Measurements from ENCODE around the gene C3orf22.

C3orf22 gene

GRCh38 chr3:126512916-126513650 is 45.6 kb downstream of the C3orf22 start:
- DNase-seq (ENCODE audit: low read depth): no peak

- no peak for DNase-seq (ENCODE audit: low read depth)
Measured at GRCh38 chr3:126512026-126512425, 46.7 kb downstream of the C3orf22 start.

- DNase-seq (ENCODE audit: low read depth): no peak
Measured at GRCh38 chr3:126511291-126511690, 47.4 kb downstream of the C3orf22 start.

- DNase-seq (ENCODE audit: low read depth): no peak
Measured at GRCh38 chr3:126510308-126510910, 48.3 kb downstream of the C3orf22 start.

- no peak for DNase-seq (ENCODE audit: low read depth)
Measured at GRCh38 chr3:126509597-126510307, 49.0 kb downstream of the C3orf22 start.

GRCh38 chr3:126508564-126508964 is 50.2 kb downstream of the C3orf22 start:
- no peak for DNase-seq (ENCODE audit: low read depth)

- DNase-seq (ENCODE audit: low read depth): no peak
Measured at GRCh38 chr3:126507886-126508285, 50.8 kb downstream of the C3orf22 start.

GRCh38 chr3:126503701-126504100 is 55.0 kb downstream of the C3orf22 start:
- DNase-seq (ENCODE audit: low read depth): no peak

- no peak for DNase-seq (ENCODE audit: low read depth)
Measured at GRCh38 chr3:126502656-126503055, 56.1 kb downstream of the C3orf22 start.

GRCh38 chr3:126501736-126502135 is 57.0 kb downstream of the C3orf22 start:
- no peak for DNase-seq (ENCODE audit: low read depth)

GRCh38 chr3:126501054-126501453 is 57.7 kb downstream of the C3orf22 start:
- DNase-seq (ENCODE audit: low read depth): no peak

- DNase-seq (ENCODE audit: low read depth): no peak
Measured at GRCh38 chr3:126500016-126500415, 58.7 kb downstream of the C3orf22 start.

Data from GM04504 (cell line).